Hindlimb muscle (tissue), 1 donor: ENCODE data around the gene ST6GALNAC1. TPM values are rescaled to one million over a fixed set of nuclear protein-coding genes. Genes with fewer than 3 reads are reported as not detected.

ENCODE experiments used
- DNase-seq: peaks from one replicate; pipeline ENCODE4 v3.0.0-alpha.2; 2013
- polyA plus RNA-seq: library from polyadenylated mRNA; unstranded; fragments of 120-200 nt; gene quantifications from one replicate; pipeline ENCODE4 v1.2.1, GENCODE V29; 2013; ENCODE audit not compliant: insufficient read length

ST6GALNAC1 gene
- 0.62 TPM for polyA plus RNA-seq

GRCh38 chr17:76643553-76644148 is at the start of gene ST6GALNAC1:
Gene ST6GALNAC1 (minus strand): TSS chr17:76643757. CDS start chr17:76643638, 119 bp downstream.
- no peak for DNase-seq

DNA sequence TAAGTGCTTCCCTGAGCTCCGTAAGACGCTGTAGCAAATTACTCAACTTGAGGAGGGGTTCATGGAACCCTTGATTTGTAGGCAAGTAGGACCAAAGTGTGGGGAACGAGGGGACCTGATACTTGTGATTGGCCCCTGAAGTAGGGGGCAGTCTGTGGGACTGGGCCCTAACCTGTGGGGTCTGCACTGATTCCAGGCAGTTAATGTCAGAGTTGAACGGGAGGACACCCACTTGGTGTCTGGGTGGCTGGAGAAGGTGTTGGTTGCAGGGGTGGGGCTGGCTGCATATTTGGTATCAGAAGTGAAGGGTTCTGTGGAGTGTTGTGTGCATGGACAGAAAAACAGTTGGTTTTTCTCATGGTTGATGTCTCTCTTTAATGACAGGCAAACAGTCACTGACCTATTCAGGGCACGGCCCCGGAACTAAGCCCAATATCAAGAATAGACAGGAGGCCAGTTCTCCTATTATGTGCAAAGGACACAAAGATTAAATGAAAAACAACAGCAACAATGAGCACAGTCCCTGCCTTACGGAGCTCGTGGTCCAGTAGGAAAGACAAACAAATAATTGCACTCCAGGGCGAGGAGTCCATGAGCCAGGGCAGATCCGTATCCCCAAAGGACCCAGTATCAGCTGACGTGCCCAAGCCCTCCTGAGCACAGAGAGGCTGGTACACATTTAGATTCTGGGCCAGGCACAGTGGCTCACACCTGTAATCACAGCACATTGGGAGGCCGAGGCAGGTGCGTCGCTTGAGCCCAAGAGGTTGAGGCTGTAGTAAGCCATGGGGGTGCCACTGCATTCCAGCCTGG is 48.0 kb upstream of the ST6GALNAC1 start:
- DNase-seq: no peak

DNA sequence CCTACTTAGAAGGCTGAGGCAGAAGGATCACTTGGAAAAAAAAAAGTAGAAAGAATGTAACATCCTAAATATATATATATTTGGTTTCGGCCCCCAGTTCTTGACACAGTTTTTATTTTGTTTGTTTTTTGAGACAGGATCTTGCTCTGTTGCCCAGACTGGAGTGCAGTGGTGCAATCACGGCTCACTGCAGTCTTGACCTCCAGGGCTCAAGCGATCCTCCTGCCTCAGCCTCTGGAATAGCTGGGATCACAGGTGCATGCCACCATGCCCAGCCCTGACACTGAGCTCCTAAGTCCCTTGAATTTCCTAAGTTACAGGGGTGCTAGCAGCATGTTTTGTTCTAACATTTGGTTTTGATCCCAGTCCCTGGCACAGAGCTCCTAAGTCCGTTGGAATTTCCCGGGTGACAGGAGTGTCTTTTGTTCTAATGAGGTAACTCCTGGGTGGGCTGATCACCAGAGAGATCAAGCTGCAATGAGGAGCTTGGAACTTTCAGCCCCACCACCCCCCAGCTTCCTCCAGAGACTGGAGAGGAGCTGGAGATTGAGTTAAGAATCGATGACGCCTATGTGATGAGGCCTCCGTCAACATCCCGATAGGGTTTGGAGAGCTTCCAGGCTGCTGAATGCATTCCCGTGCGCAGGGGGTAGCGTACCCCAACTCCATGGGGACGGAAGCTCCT is 47.2 kb upstream of the ST6GALNAC1 start:
- no peak for DNase-seq

GRCh38 chr17:76689859-76690258 is 46.3 kb upstream of the ST6GALNAC1 start:
- DNase-seq: no peak

- DNase-seq: no peak
These were observed 44.6 kb upstream of the ST6GALNAC1 start for GRCh38 chr17:76688165-76688622.

- DNase-seq: peak; percentile 66
These were observed 44.0 kb upstream of the ST6GALNAC1 start for GRCh38 chr17:76687298-76688164.

DNA sequence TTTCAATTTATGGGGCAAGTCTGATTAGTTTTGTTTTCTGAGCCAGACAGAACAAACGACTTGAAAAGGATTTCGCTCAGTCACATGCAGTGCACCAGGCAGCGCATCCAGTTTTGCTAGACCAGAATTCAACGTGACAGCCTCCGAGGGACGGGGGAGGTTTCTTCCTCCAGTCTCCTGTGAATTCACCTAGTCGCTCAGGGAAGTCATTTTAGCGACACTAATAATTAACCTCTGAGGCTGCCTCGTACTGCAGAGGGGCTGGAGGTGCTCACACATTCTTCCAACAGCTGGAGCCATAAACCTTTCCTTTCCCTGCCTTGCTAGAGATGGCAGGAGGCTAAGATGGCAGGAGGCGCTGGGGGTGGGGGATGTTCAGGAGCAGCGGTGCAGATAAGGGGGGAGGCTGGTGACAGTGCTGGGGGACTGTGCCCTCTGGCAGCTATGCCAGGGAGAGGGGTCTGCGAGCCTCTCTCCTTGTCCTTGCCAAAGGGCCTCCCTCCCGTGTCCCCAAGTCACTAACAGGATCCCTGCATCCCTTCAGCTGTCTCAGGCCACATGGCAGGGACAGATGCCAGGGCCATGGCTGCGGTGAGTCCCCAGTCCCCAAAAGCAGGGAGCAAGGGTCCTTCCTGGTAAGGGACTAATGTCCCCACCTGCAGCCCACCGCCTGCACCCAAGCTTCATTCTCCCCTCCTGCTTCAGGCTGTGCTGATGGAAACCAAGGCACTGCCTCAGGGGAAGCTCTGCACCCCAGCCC is 43.2 kb upstream of the ST6GALNAC1 start:
- no peak for DNase-seq

GRCh38 chr17:76685846-76686245 is 42.3 kb upstream of the ST6GALNAC1 start:
- DNase-seq: no peak

- DNase-seq: no peak
These were observed 41.8 kb upstream of the ST6GALNAC1 start for GRCh38 chr17:76685366-76685765.

GRCh38 chr17:76684756-76685155 is 41.2 kb upstream of the ST6GALNAC1 start:
- no peak for DNase-seq

DNA sequence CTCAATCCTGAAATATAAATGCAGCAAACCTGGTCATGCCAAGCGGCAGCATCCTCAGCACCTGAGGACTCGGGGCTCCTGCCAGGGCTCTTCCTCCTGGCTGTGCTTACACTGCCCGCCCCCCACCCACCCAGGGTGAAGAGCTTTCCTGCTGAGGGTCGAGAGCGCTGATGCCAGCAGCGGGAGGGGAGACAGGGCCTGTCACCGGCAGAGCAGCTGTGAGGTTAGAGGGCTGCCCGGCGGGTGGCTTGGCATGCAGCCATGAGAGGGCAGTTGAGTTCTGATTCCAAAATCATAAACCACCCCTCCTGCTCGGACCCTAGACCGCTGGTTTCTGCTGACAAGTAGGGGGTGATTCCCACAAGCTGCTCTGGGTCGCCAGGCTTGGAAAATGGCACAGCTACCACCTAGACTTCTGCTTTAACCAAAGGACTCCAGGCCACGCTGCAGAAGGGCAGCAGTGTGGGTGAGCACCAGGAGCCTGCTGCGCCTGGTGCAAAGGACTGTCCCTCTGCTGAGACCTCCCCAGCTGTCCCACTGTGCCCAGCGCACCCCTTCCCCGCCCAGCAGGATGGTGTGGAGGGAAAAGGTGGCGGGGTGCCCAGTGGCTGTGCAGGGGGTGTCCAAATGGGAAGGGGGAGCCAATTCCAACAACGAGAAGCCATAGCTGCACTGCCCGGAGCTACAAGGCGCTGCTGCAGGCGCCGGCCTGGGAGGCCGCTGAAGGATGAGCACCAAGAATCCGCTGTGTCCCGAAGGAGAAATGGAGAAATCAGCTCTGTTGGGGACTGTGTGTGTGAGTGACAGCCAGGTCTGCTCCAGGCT is 40.6 kb upstream of the ST6GALNAC1 start:
- no peak for DNase-seq

DNA sequence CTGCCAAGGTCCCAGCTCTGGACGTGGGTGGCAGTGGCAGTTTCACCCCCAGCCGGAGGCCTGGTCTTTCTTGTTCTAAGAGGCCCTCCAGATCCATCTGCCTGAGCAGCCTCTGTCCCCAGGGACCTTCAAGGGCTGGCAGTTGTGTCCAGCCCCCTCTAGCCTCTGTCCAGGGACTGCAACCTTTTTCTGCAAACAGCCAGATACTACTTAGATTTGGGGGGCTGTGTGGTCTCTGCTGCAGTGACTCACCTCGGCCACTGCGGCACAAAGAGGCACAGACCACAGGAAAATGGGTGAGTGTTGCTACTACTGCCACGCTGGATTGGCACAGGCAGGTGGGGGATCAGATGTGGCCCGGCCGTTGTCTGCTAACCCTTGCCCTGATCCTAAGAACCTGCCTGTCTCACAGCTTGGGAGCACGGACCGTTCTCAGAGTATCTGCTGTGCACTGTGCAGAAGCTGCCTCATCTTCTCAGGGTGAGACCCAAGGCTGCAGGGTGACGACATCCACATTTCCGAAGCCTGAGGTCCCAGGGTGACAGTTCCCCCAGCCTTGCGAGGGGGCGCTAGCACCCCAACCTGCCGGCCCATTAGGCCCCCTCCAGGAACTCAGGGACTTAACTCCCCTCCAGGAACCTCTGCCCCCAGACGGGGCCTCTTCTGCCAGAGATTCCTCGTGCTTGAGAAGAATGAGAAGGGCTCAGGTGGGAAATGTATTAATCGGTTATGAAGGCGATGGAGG is 39.6 kb upstream of the ST6GALNAC1 start:
- no peak for DNase-seq

DNA sequence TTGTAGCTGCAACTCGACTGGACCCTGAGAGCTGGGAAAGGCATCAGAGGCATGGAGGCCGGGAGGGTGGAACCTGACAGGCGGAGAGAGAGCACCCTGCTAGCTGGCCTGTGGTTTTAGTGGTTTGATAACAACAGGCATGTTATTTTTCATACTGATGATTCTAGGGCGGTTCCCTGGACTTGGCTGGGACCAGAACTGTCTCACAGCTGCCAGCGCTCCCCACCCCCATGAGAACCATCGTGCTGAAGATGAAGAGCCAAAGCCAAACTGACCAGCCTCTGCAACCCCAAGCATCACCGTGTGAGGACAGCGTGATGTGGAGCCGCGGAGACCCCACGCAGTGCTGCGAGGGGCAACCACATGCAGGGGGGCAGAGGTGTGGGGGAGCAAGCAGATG is 38.7 kb upstream of the ST6GALNAC1 start:
- no peak for DNase-seq

DNA sequence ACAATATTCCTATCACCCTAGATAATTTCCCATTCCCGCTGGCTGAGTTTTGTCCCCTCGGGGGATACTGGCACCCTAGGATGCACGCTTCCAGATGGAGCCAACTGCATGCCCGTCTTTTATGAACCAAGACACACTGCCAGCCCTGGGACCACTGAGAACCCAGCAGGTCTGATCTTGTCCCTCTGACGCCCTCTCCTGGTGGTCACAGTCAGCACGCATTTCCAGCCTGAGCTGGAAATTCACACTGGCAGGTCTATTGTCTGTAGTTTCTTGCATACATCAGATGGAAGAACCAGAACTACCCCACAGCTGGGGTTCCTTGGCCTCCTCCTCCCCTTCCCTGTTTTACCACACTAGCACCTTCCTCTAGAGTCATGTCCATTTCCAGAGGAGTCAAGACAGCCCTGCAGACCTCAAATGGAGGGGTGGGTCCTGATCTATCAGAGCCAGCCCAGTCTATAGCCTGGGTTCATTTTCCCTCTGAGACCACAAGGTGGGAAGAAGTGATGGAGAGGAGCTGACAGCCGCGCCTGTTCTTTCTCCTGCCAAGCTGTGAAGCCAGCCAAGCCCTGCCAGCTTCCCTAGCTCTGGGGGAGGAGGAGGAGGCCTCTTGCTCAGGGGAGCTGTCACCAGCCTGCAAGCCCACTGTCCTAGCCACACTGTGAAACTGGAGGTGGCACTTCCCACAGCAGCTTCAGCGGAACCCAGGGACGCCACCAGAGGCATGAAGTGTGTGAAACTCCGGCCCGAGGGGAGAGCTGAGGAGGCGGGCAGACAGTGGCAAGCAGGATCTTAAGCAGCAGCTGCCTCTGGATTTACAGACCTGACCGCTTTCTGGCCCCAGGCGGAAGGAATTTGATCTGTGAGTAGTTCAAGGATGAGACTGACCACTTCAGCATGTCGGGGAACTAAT is 37.9 kb upstream of the ST6GALNAC1 start:
- DNase-seq: no peak

- no peak for DNase-seq
These were observed 35.7 kb upstream of the ST6GALNAC1 start for GRCh38 chr17:76679239-76679638.

- no peak for DNase-seq
These were observed 34.8 kb upstream of the ST6GALNAC1 start for GRCh38 chr17:76678330-76678729.

- no peak for DNase-seq
These were observed 33.8 kb upstream of the ST6GALNAC1 start for GRCh38 chr17:76677406-76677805.

DNA sequence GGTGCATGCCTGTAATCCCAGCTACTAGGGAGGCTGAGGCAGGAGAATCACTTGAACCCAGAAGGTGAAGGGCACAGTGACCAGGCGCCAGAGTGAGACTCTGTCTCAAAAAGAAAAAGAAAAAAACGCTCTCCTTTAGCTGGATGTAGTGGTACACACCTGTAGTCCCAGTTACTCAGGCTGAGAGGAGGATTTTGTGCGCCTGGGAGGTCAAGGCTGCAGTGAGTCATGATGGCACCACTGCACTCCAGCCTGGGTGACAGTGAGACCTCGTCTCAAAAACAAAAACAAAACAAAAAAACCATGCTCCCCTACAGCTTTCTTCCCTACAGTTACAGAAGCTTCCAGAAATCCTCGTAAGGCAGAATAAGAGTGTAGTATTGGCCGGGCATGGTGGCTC is 33.1 kb upstream of the ST6GALNAC1 start:
- DNase-seq: no peak

- no peak for DNase-seq
These were observed 32.1 kb upstream of the ST6GALNAC1 start for GRCh38 chr17:76675648-76676047.
